GF-D8 (cell line): ENCODE measurements around the gene BIRC3.
"Not testable (repeated sequence)": the region's sequence is repeated elsewhere in the genome, so short reads cannot be mapped to it uniquely, and the experiment has no call there.

Source experiments
- DNase-seq: peaks from one replicate; lab custom pipeline; 2025; lab: John Stamatoyannopoulos, UW

BIRC3 gene

GRCh38 chr11:102295045-102295444 is 22.2 kb upstream of the BIRC3 start:
- no peak for DNase-seq

GRCh38 chr11:102296757-102297156 is 20.5 kb upstream of the BIRC3 start:
- DNase-seq: not testable (repeated sequence)

DNA sequence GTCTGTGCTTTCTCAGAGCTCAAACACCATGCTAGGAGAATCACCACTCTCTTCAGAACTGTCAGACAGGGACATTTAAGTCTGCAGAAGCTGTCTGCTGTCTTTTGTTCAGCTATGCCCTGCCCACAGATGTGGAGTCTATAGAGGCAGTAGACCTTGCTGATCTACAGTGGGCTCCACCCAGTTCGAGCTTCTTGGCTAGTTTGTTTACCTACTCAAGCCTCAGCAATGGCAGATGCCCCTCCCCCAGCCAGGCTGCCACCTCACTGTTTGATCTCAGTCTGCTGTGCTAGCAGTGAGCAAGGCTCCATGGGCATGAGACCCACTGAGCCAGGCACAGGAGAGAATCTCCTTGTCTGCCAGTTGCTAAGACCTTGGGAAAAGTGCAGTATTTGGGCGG is 16.4 kb upstream of the BIRC3 start:
- DNase-seq: not testable (repeated sequence)

GRCh38 chr11:102302241-102302640 is 15.0 kb upstream of the BIRC3 start:
- no peak for DNase-seq

GRCh38 chr11:102304686-102305085 is 12.6 kb upstream of the BIRC3 start:
- DNase-seq: no peak

- DNase-seq: no peak
Measured at GRCh38 chr11:102305352-102306047, 11.8 kb upstream of the BIRC3 start.

DNA sequence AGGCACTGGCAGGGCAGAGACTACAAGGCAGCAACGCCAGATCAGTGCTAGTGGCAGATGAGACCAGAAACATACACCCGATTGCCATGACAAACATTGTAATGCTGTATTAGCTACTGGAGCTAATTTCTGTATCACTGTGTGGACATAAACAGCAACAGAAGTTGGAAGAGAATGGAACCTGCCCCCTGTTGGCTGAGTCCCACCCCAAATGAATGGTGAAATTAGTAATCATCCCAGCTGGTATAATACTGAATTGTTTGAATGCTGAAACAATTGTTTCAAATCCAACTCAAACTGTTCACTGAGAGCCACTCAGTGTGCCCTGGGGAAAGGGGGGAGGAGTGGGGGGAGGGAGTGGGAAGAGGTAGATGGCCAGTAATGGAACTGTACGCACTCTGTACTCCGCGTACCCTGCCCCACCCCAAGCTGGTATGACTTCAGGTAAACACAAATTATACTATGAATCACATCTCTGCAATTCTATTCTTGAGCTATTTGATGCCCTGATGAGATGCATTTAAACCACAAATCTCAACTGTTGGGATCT is 11.2 kb upstream of the BIRC3 start:
- DNase-seq: no peak

DNA sequence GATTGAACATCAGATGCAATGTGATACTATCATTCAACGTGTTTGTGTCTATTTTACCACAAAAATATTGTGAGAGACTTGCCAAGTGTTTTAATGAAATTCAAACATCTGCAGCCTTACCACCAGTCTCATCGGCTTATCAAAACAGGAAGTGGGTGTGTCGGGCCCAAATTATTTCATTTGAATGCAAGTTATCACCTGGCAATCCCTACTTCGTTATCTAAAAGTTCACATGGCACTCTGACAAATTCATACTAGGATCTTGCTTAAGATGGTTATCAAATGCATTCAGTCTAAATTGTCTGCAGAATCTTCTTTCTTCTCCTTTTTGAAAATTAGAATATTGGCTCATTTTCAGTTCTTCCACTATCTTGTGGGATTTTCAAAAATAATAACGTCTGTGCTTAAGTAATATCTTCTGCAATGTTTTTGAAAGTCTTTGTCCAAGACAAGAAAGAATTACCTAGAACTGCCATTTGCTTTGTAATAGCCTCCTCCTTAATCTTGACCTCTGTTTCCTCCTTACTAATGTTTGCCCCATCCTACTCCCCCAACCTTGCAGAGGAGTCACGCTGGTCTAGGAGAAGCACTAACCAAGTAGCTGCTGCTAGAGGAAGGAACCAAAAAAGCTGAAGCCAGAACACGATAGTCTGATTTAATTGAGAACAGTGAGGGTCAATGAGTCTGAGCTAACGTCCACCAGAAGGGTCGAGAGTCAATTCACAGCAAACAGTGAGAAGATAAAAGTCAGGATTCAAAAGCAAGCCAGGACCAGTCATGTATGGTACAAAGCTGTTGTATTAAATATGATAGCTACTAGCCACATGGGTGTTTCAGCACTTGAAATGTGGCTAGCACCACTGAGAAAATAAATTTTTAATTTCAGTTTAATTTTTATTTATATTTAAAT is 10.2 kb upstream of the BIRC3 start:
- peak; percentile 40 for DNase-seq

- DNase-seq: no peak
Measured at GRCh38 chr11:102307727-102308038, 9.6 kb upstream of the BIRC3 start.

- DNase-seq: no peak
Measured at GRCh38 chr11:102309621-102310541, 7.4 kb upstream of the BIRC3 start.

DNA sequence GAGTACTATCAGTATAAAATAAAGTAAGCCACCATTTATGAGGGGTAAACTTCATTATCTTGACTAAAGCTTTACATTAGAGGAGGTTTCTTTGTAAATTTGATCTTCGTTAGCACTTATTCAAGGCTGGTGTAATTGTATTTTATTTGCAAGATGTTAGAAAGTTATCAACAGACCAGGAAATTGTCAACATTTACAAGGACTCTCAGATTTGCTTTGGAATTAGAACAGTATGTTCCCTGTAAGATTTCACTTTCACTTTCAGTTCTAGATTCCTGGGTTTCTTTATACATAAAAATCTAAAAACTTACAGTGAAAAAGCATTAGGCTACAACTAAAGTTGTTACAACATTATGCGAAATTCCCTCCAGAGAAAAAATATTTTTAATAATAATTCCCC is 4.6 kb upstream of the BIRC3 start:
- no peak for DNase-seq

- no peak for DNase-seq
Measured at GRCh38 chr11:102313238-102313940, 3.9 kb upstream of the BIRC3 start.

- no peak for DNase-seq
Measured at GRCh38 chr11:102314784-102315183, 2.5 kb upstream of the BIRC3 start.

DNA sequence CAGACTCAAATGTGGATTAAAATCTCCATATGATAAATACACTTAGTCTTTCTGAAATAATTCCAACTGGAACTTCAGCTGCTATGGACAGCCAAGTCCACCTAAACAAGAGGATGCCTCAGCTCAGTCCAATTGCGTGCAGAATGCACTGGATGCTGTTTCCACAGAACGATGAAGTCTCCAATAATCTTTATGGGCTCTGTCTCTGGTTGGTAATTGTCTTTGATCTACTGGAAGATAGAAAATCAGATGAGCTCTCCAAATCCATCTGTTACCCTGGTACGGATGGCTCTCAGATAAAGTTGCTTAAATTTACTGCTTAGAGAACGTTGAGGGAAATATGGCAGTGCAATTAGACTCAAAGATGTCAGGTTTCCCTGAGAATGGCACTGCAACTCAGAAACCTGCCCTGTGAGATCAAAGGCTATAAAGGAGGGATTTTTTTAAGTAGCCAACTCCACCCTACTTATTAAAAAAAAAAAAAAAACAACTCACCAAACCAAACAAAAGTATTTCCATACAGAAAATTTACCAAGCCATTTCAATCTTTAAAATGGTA is 859 bp upstream of the BIRC3 start:
- DNase-seq: no peak

DNA sequence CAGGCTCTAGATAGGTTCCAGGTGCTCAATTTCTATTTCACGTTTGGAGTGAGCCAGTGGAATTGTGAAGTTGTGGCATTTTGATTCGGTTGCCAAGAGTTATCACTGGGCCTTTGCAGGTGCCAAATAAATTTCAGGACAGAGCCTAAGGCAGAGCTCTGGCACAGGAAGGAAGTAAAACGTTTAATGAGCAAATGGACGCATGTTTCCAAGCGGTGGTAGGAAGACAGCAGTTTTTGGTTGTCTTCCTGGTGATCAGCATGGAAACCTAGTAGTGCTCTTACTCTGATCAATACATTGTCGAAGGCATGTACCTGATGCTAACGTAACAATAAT is 452 bp downstream of the BIRC3 start:
- no peak for DNase-seq

GRCh38 chr11:102318469-102318868 is 1.2 kb downstream of the BIRC3 start:
- DNase-seq: no peak

DNA sequence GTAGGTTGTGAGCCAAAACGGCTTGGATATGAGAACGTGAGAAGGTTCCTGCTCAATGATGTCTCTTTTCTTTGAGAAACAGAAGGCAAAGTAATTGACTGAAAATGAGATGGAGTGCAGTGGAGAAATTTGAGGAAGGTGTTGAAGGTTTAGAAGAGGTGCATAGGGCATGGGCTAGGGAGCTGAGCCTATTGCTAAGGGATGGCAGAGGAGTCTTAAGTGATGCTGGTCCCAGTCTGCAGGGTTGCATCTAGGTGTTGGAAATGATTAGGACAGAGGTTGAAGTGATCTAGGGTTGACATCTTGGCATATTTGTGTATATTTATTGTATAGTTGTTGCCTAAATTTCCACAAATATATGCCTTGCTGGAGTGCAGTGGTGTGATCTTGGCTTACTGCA is 2.3 kb downstream of the BIRC3 start:
- DNase-seq: no peak

- DNase-seq: no peak
Measured at GRCh38 chr11:102320188-102320587, 2.9 kb downstream of the BIRC3 start.

GRCh38 chr11:102320679-102321078 is 3.4 kb downstream of the BIRC3 start:
- DNase-seq: no peak

DNA sequence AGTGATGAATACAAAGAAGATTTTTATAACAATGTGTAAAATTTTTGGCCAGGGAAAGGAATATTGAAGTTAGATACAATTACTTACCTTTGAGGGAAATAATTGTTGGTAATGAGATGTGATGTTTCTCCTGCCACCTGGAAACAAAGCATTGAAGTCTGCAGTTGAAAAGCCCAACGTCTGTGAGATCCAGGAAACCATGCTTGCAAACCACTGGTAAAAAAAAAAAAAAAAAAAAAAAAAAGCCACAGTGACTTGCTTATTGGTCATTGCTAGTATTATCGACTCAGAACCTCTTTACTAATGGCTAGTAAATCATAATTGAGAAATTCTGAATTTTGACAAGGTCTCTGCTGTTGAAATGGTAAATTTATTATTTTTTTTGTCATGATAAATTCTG is 5.3 kb downstream of the BIRC3 start:
- no peak for DNase-seq

DNA sequence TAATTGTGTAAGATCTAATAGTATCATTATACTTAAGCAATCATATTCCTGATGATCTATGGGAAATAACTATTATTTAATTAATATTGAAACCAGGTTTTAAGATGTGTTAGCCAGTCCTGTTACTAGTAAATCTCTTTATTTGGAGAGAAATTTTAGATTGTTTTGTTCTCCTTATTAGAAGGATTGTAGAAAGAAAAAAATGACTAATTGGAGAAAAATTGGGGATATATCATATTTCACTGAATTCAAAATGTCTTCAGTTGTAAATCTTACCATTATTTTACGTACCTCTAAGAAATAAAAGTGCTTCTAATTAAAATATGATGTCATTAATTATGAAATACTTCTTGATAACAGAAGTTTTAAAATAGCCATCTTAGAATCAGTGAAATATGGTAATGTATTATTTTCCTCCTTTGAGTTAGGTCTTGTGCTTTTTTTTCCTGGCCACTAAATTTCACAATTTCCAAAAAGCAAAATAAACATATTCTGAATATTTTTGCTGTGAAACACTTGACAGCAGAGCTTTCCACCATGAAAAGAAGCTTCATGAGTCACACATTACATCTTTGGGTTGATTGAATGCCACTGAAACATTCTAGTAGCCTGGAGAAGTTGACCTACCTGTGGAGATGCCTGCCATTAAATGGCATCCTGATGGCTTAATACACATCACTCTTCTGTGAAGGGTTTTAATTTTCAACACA is 6.4 kb downstream of the BIRC3 start:
- no peak for DNase-seq
